Retina (tissue), 1 donor: Measurements from ENCODE around the gene ANO10.
"Not testable (repeated sequence)": the region's sequence is repeated elsewhere in the genome, so short reads cannot be mapped to it uniquely, and the experiment has no call there.

ENCODE experiments used
- DNase-seq: peaks from one replicate; pipeline ENCODE4 v3.0.0-alpha.2; 2016

The ANO10 gene

GRCh38 chr3:43468133-43468532 lies 153.7 kb downstream of the ANO10 start:
- DNase-seq: no peak

- DNase-seq: no peak
Observed at GRCh38 chr3:43465109-43465508, 156.7 kb downstream of the ANO10 start.

- not testable (repeated sequence) for DNase-seq
Observed at GRCh38 chr3:43462566-43462965, 159.2 kb downstream of the ANO10 start.

- no peak for DNase-seq
Observed at GRCh38 chr3:43461345-43461744, 160.5 kb downstream of the ANO10 start.

GRCh38 chr3:43457038-43457437 lies 164.8 kb downstream of the ANO10 start:
- not testable (repeated sequence) for DNase-seq

- no peak for DNase-seq
Observed at GRCh38 chr3:43455233-43455632, 166.6 kb downstream of the ANO10 start.

GRCh38 chr3:43453981-43454380 lies 167.8 kb downstream of the ANO10 start:
- DNase-seq: no peak

GRCh38 chr3:43451670-43452254 lies 170.0 kb downstream of the ANO10 start:
- no peak for DNase-seq

- no peak for DNase-seq
Observed at GRCh38 chr3:43448098-43448497, 173.7 kb downstream of the ANO10 start.

- DNase-seq: no peak
Observed at GRCh38 chr3:43445820-43446219, 176.0 kb downstream of the ANO10 start.

GRCh38 chr3:43442872-43443395 lies 178.9 kb downstream of the ANO10 start:
- DNase-seq: no peak

GRCh38 chr3:43436507-43437140 lies 185.2 kb downstream of the ANO10 start:
- DNase-seq: no peak

GRCh38 chr3:43435706-43436105 lies 186.1 kb downstream of the ANO10 start:
- DNase-seq: no peak

- no peak for DNase-seq
Observed at GRCh38 chr3:43434431-43434830, 187.4 kb downstream of the ANO10 start.

GRCh38 chr3:43432462-43432861 lies 189.3 kb downstream of the ANO10 start:
- DNase-seq: no peak

- DNase-seq: no peak
Observed at GRCh38 chr3:43426388-43426787, 195.4 kb downstream of the ANO10 start.

GRCh38 chr3:43425829-43426228 lies 196.0 kb downstream of the ANO10 start:
- no peak for DNase-seq

- DNase-seq: no peak
Observed at GRCh38 chr3:43423639-43424038, 198.2 kb downstream of the ANO10 start.

GRCh38 chr3:43423142-43423541 lies 198.7 kb downstream of the ANO10 start:
- no peak for DNase-seq

GRCh38 chr3:43418601-43419272 lies 203.1 kb downstream of the ANO10 start:
- no peak for DNase-seq

- no peak for DNase-seq
Observed at GRCh38 chr3:43417133-43417532, 204.7 kb downstream of the ANO10 start.

- no peak for DNase-seq
Observed at GRCh38 chr3:43415088-43415487, 206.7 kb downstream of the ANO10 start.

- no peak for DNase-seq
Observed at GRCh38 chr3:43413676-43414368, 208.0 kb downstream of the ANO10 start.

GRCh38 chr3:43411429-43411828 lies 210.4 kb downstream of the ANO10 start:
- DNase-seq: no peak
